T47D (cell line): ENCODE data around the gene SNTA1.
"Not testable (repeated sequence)": the region's sequence is repeated elsewhere in the genome, so short reads cannot be mapped to it uniquely, and the experiment has no call there.

Experiments used
- DNase-seq, 2 experiments: peaks; one replicate each; pipeline versions ENCODE4 v3.0.0 to v3.0.0-alpha.2; 2011 to 2012; ENCODE audit warnings: low read depth in 1 of 2, low spot score in 1 of 2
- JUND ChIP-seq: IDR thresholded peaks from 2 replicates; pipeline ENCODE4 v1.6.1; 2012; ENCODE audit warnings: low read depth
- in situ Hi-C: cut with HindIII; loops from 2 replicates; pipeline ENCODE4 v1.10.0; 2016; ENCODE audit warnings: low sequenced_read_pairs, low pct_unique_long_range_greater_than_20kb

The SNTA1 gene

DNA sequence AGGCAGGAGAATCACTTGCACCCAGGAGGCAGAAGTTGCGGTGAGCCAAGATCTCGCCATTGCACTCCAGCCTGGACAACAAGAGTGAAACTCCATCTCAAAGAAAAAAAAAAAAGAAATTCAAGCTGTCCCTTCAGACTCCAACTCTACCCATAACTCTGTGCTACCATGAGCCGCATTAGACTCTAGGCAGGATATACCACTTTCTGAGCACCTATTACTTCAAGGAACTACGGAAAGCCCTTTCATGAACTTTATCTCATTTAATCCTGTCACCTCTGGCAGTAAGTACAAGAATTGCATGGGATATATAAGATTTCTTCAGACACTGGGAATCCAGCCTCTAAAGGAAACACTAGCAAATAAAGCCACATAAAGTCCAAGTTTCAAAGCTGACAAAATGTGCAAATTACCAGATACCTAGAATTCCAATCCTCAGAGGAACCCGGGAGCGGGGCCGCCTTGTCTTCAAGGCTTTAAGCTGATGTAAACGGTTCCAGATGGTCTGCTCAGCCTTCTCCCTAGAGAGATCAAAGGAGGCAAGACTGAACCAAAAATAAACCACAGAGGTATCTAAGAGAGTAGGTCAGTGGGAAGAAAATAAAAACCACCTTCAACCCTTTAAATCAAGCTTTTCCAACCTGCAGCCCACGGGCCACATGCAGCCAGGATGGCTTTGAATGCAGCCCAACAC lies 51.7 kb downstream of the SNTA1 start:
- no peak for TF ChIP-seq JUND
- DNase-seq = no peak
- in situ Hi-C loops = no loop called here

DNA sequence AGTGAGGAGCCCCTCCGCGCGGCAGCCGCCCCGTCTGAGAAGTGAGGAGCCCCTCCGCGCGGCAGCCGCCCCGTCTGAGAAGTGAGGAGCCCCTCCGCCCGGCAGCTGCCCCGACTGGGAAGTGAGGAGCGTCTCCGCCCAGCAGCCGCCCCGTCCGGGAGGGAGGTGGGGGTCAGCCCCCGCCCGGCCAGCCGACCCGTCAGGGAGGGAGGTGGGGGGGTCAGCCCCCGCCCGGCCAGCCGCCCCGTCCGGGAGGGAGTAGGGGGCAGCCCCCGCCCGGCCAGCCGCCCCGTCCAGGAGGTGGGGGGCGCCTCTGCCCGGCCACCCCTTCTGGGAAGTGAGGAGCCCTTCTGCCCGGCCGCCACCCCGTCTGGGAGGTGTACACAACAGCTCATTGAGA lies 54.2 kb downstream of the SNTA1 start:
- DNase-seq, in situ Hi-C loops: not testable (repeated sequence)

GRCh38 chr20:33388268-33388667 lies 55.3 kb downstream of the SNTA1 start:
- no peak for TF ChIP-seq JUND
- in situ Hi-C loops = no loop called here
- no peak for DNase-seq

GRCh38 chr20:33387177-33387576 lies 56.4 kb downstream of the SNTA1 start:
- DNase-seq = no peak
- in situ Hi-C loops = no loop called here
- TF ChIP-seq JUND = no peak

DNA sequence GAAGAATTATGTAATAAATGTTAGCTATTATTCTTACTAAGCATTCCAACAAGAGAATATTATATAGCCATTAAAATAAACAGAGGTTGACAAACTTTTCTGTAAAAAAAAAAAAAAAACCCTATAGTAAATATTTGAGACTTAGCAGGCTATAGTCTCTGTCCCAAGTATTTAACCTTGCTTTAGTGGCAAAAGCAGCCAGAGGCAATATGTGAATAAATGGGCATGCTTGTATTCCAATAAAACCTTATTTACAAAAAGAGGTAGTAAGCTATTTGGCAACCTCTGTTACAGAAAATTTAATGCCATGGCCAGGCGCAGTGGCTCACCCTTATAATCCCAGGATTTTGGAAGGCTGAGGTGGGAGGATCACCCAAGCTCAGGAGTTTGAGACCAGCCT lies 56.9 kb downstream of the SNTA1 start:
- TF ChIP-seq JUND = no peak
- in situ Hi-C loops = no loop called here
- peak in 1 of 2 experiments; percentile 33 for DNase-seq

DNA sequence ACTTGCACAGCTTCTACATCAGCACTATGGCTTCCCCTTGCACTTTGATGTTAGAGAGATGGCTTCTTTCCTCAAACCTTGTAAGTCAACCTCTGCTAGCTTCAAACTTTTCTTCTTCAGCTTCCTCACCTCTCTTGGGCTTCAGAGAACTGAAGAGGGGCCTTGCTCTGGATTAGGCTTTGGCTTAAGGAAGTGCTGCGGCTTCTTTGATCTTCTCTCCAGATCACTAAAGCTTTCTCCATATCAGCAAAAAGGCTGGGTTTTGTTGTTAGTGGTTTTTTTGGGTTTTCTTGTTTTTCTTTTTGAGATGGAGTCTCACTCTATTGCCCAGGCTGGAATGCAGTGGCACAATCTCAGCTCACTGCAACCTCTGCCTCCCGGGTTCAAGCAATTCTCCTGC lies 66.2 kb downstream of the SNTA1 start:
- in situ Hi-C loops = no loop called here
- TF ChIP-seq JUND = no peak
- DNase-seq = no peak

- peak; percentile 69 for TF ChIP-seq JUND
- DNase-seq = peak; percentile 76 to 95
- in situ Hi-C loops = no loop called here
Observed at GRCh38 chr20:33373735-33374605, 69.6 kb downstream of the SNTA1 start.

- in situ Hi-C loops = no loop called here
- TF ChIP-seq JUND = no peak
- peak in 1 of 2 experiments; percentile 6 for DNase-seq
Observed at GRCh38 chr20:33372993-33373441, 70.5 kb downstream of the SNTA1 start.

- TF ChIP-seq JUND = no peak
- in situ Hi-C loops = no loop called here
- no peak for DNase-seq
Observed at GRCh38 chr20:33370291-33370690, 73.3 kb downstream of the SNTA1 start.

DNA sequence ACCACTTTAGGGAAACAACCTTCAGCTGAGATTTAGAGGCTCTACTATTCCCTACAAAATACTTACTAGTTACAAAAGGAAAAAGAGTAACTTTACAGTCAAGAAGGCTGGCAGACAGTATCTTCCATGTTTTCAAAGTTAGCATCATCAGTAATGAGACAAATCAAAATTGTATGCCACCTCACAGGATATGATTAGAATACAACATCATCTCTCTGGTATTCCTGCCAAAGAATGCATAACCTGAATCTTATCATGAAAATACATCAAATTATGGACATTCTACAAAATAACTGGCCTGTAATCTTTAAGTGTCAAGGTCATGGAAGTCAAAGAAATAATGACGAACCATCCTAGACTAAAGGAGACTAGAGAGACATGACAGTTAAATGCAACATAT lies 80.7 kb downstream of the SNTA1 start:
- no peak for DNase-seq
- TF ChIP-seq JUND = no peak
- in situ Hi-C loops = no loop called here

- TF ChIP-seq JUND = no peak
- in situ Hi-C loops = no loop called here
- peak in 1 of 2 experiments; percentile 44 for DNase-seq
Observed at GRCh38 chr20:33359399-33360261, 83.9 kb downstream of the SNTA1 start.
